ENCODE results near the gene CDHR3.
"Not testable (repeated sequence)": the region's sequence is repeated elsewhere in the genome, so short reads cannot be mapped to it uniquely, and the experiment has no call there.

Gene CDHR3

DNA sequence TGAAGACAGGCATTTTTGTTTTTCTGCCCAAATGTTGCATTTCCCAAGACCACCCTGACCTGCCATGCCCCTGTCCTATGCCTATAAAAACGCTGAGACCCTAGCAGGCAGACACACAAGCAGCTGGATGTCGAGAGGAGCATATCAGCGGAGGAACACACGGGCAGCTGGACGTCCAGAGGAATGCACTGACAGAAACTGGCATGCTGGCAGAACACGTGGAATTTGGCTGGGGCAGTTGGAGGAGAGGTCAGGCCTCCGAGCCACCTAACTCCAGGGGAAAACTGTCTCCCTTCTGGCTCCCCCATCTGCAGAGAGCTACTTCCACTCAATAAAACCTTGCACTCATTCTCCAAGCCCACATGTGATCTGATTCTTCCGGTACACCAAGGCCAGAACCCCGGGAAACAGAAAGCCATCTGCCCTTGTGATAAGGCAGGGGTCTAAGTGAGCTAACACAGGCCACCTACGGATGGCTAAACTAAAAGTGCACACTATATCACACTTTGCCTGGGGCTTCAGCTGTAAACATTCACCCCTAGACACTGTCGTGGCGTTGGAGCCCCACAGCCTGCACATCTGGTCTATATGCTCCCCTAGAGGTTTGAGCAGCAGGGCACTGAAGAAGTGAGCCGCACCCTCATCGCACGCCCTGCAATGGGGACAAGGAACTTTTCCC lies 10.0 kb upstream of the CDHR3 start:
- no peaks in the 10 kb centered on the region for H3K36me3 ChIP-seq (ENCODE audit: insufficient read depth, low read length)
- no peak overlapping the region for H3K9ac ChIP-seq (ENCODE audit: insufficient read length)
- no peak for DNase-seq (ENCODE audit: low read depth, low spot score)
- 0 out of 2 replicates have a peak, but pooled peaks cover 6% of the 10 kb centered on the region for H3K9me3 ChIP-seq (ENCODE audit: low read depth, low read length)
- TF ChIP-seq EZH2 (IDR thresholded peaks at IDR 0.05), result no peak
- no peak for TF ChIP-seq FOXP2 (optimal IDR thresholded peaks at IDR 0.05; ENCODE audit: control extremely low read depth, extremely low read length, insufficient read depth)
- no peak for TF ChIP-seq POLR2AphosphoS5 (IDR thresholded peaks at IDR 0.05; ENCODE audit: borderline replicate concordance, low read depth, low read length)
- H3K27ac ChIP-seq, result no peak overlapping the region
- no peak overlapping the region for H3K4me3 ChIP-seq

DNA sequence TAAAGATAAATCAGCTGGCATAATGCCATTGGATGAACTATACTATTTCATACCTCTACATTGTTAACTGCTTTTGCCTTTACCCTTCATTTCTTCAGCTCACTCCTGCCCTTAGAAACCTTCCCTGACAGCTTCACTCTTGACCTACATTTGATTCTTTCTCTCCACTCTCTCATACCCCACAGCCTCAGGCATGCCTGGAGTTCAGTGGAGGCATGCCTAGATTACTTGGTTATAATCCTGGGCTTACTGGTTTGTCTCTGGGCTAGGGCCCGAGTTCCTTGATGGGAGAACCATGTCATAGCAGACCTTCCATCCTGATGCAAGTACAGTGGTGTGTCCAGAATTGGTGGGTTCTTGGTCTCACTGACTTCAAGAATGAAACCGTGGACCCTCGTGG lies 8.4 kb upstream of the CDHR3 start:
- no peak for DNase-seq (ENCODE audit: low read depth, low spot score)
- no peak overlapping the region for H3K27ac ChIP-seq
- no peak overlapping the region for H3K9ac ChIP-seq (ENCODE audit: insufficient read length)
- TF ChIP-seq FOXP2 (optimal IDR thresholded peaks at IDR 0.05; ENCODE audit: control extremely low read depth, extremely low read length, insufficient read depth), result no peak
- TF ChIP-seq EZH2 (IDR thresholded peaks at IDR 0.05), result no peak
- no peak for TF ChIP-seq POLR2AphosphoS5 (IDR thresholded peaks at IDR 0.05; ENCODE audit: borderline replicate concordance, low read depth, low read length)
- no peaks in the 10 kb centered on the region for H3K36me3 ChIP-seq (ENCODE audit: insufficient read depth, low read length)
- 0 out of 2 replicates have a peak, but pooled peaks cover 6% of the 10 kb centered on the region for H3K9me3 ChIP-seq (ENCODE audit: low read depth, low read length)
- H3K4me3 ChIP-seq, result no peak overlapping the region

DNA sequence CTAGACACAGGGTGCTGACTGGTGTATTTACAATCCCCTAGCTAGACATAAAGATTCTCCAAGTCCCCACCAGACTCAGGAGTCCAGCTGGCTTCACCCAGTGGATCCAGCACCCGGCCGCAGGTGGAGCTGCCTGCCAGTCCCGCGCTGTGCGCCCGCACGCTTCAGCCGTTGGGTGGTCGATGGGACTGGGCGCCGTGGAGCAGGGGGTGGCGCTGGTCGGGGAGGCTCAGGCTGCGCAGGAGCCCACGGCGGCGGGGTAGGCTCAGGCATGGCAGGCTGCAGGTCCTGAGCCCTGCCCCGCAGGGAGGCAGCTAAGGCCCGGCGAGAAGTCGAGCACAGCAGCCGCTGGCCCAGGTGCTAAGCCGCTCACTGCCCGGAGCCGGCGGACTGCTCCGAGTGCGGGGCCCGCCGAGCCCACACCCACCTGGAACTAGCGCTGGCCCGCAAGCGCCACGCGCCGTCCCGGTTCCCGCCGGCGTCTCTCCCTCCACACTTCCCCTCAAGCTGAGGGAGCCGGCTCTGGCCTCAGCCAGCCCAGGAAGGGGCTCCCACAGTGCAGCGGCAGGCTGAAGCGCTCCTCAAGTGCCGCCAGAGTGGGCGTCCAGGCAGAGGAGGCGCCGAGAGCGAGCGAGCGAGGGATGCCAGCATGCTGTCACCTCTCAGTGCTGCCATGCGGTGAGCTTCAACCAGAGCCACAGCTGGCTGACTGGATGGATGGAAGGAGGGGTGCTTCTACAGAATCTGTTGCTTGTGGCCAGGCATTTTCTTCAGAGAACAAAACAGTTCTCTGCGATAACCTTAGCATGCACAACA lies 7.2 kb upstream of the CDHR3 start:
- H3K4me3 ChIP-seq; H3K27ac ChIP-seq; H3K36me3 ChIP-seq (ENCODE audit: insufficient read depth, low read length); H3K9ac ChIP-seq (ENCODE audit: insufficient read length); H3K9me3 ChIP-seq (ENCODE audit: low read depth, low read length); DNase-seq (ENCODE audit: low read depth, low spot score): not testable (repeated sequence)

DNA sequence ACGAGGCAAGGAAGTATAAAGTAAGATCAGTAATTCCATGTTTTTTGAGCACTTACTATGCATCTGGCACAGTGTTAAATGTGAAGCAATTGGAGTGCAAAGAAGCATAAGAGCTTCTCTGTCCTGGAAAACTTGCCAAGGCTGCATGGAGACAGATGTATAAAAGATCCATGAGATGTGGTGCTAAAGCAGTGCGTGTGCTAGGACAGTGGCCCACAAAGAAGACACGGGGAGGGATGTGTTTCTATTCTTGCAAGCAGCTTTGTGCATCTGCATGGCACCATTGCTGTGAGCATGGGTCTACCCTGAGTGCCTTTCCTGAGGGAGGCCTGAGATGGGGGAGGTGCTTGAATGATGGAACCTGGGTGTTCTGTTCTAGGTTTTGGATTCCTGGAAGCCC lies 5.1 kb upstream of the CDHR3 start:
- DNase-seq (ENCODE audit: low read depth, low spot score), result no peak
- H3K9ac ChIP-seq (ENCODE audit: insufficient read length), result no peak overlapping the region
- TF ChIP-seq POLR2AphosphoS5 (IDR thresholded peaks at IDR 0.05; ENCODE audit: borderline replicate concordance, low read depth, low read length), result no peak
- TF ChIP-seq FOXP2 (optimal IDR thresholded peaks at IDR 0.05; ENCODE audit: control extremely low read depth, extremely low read length, insufficient read depth), result no peak
- TF ChIP-seq EZH2 (IDR thresholded peaks at IDR 0.05), result no peak
- no peaks in the 10 kb centered on the region for H3K9me3 ChIP-seq (ENCODE audit: low read depth, low read length)
- H3K36me3 ChIP-seq (ENCODE audit: insufficient read depth, low read length), result no peaks in the 10 kb centered on the region
- H3K27ac ChIP-seq, result no peak overlapping the region
- H3K4me3 ChIP-seq, result no peak overlapping the region

DNA sequence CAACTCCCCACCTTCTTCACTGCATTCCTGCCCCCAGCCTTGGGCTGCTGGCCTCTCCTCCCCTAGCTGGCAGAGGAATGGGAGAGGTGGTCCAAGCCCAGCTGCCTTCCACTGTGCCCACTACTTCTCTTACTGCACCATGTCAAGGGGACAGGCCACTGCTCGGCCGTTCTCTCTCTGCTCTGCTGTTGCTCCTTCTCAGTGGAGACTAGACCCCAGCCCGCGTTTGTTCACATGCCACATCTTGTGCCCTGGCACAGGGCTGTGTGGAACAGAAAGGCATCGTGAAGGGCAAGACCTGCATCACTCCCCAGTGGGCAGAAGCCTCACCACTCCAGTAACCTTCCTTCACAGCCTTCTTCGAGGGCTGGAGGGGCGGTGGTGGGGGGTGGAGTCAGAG lies 711 bp upstream of the CDHR3 start:
- no peak for TF ChIP-seq FOXP2 (optimal IDR thresholded peaks at IDR 0.05; ENCODE audit: control extremely low read depth, extremely low read length, insufficient read depth)
- no peak for TF ChIP-seq POLR2AphosphoS5 (IDR thresholded peaks at IDR 0.05; ENCODE audit: borderline replicate concordance, low read depth, low read length)
- TF ChIP-seq EZH2 (IDR thresholded peaks at IDR 0.05), result no peak
- no peak overlapping the region for H3K4me3 ChIP-seq
- H3K9me3 ChIP-seq (ENCODE audit: low read depth, low read length), result no peaks in the 10 kb centered on the region
- DNase-seq (ENCODE audit: low read depth, low spot score), result no peak
- H3K27ac ChIP-seq, result no peak overlapping the region
- no peak overlapping the region for H3K9ac ChIP-seq (ENCODE audit: insufficient read length)
- H3K36me3 ChIP-seq (ENCODE audit: insufficient read depth, low read length), result no peaks in the 10 kb centered on the region

DNA sequence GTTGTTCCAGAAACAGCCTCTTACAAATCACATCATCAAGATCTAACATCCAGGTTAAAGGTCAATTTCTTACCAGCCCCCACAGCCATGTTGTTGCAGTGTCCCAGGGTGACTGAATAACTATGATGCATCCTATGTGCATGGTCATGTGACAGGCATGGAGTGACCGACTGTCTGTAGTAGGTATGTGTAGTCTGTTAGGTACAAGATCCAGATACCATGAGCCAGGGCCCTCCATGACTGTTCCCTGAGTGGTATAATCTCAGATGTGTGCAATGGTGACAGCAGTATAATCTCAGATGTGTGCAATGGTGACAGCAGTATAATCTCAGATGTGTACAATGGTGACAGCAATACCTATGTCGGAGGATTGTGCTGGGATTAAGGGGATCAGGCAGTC lies 8.8 kb downstream of the CDHR3 start:
- Histone ChIP-seq H3K4me3 (no peak overlapping the region), H3K36me3 (ENCODE audit: insufficient read depth, low read length) (no peaks in the 10 kb centered on the region), H3K9ac (ENCODE audit: insufficient read length) (no peak overlapping the region), H3K27ac (no peak overlapping the region), H3K9me3 (ENCODE audit: low read depth, low read length) (no peaks in the 10 kb centered on the region)
- TF ChIP-seq POLR2AphosphoS5 (IDR thresholded peaks at IDR 0.05; ENCODE audit: borderline replicate concordance, low read depth, low read length) (no peak), FOXP2 (optimal IDR thresholded peaks at IDR 0.05; ENCODE audit: control extremely low read depth, extremely low read length, insufficient read depth) (no peak), EZH2 (IDR thresholded peaks at IDR 0.05) (no peak)
- no peak for DNase-seq (ENCODE audit: low read depth, low spot score)

DNA sequence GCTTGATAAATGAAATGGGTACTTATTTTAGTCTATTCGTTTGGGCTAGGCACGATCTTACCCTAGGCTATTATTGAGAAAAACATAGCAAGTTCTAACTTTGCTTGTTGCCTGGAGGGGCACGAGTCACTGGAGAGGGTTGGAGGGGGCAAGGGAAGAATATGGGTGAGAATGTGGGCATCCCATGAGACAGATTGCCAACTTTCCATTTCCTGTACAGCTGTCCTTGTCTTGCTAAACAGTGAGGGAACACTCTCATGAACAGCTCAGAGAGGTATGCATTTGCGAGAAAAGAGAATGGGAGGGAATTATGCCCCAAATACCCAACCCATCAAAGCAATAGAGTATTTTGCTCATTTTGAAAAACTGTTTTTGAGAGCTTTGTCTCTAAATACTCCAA lies 9.2 kb downstream of the CDHR3 start:
- Histone ChIP-seq H3K9me3 (ENCODE audit: low read depth, low read length) (no peaks in the 10 kb centered on the region), H3K9ac (ENCODE audit: insufficient read length) (no peak overlapping the region), H3K36me3 (ENCODE audit: insufficient read depth, low read length) (no peaks in the 10 kb centered on the region), H3K27ac (no peak overlapping the region), H3K4me3 (no peak overlapping the region)
- no peak for DNase-seq (ENCODE audit: low read depth, low spot score)
- TF ChIP-seq EZH2 (IDR thresholded peaks at IDR 0.05) (no peak), POLR2AphosphoS5 (IDR thresholded peaks at IDR 0.05; ENCODE audit: borderline replicate concordance, low read depth, low read length) (no peak), FOXP2 (optimal IDR thresholded peaks at IDR 0.05; ENCODE audit: control extremely low read depth, extremely low read length, insufficient read depth) (no peak)

DNA sequence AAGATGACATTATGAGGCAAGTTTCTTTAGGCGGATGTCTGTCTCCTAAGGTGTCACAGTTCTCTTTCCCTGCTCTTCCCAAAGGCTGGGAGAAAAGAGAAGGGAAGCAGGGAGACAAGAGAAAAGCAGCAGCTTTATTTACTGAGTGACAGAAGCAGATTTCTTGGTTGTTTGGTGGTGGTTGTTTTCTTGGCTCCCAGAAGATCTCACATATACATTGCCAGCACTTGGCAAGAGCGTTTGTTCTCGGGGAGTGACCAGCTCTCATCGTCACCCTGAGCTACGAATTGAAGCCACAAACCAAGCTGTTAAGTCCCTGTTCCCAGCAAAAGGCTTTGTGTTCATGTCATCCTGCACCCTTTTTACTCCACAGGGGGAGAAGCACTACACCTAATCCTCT lies 11.4 kb downstream of the CDHR3 start:
- Histone ChIP-seq H3K36me3 (ENCODE audit: insufficient read depth, low read length) (no peaks in the 10 kb centered on the region), H3K4me3 (no peak overlapping the region), H3K9ac (ENCODE audit: insufficient read length) (no peak overlapping the region), H3K9me3 (ENCODE audit: low read depth, low read length) (no peaks in the 10 kb centered on the region), H3K27ac (no peak overlapping the region)
- no peak for TF ChIP-seq EZH2 (IDR thresholded peaks at IDR 0.05)
- TF ChIP-seq FOXP2 (optimal IDR thresholded peaks at IDR 0.05; ENCODE audit: control extremely low read depth, extremely low read length, insufficient read depth), result no peak
- no peak for TF ChIP-seq POLR2AphosphoS5 (IDR thresholded peaks at IDR 0.05; ENCODE audit: borderline replicate concordance, low read depth, low read length)
- no peak for DNase-seq (ENCODE audit: low read depth, low spot score)
